Measurements from ENCODE around the gene PGA5. TPM values are rescaled to one million over a fixed set of nuclear protein-coding genes. Genes with fewer than 3 reads are reported as not detected.
"Not testable (repeated sequence)": the region's sequence is repeated elsewhere in the genome, so short reads cannot be mapped to it uniquely, and the experiment has no call there.

PGA5 gene
- total RNA-seq, 3 donors from 2014 or later (not counting 1 experiment from before 2014, with no cell fraction given): not detected

GRCh38 chr11:61211327-61211952 lies 29.5 kb upstream of the PGA5 start:
- H3K27ac ChIP-seq (ENCODE audit: low read length); H3K4me3 Mint-ChIP-seq; H3K9me3 Mint-ChIP-seq; H3K4me1 ChIP-seq (ENCODE audit: control insufficient read depth, insufficient read depth, low read length); H3K9me3 ChIP-seq (ENCODE audit: control insufficient read depth, insufficient read depth, low read length); ATAC-seq; H3K27ac Mint-ChIP-seq; intact Hi-C loops (cut with micrococcal nuclease); H3K36me3 Mint-ChIP-seq; H3K36me3 ChIP-seq (ENCODE audit: control insufficient read depth, insufficient read depth, low read length); H3K27me3 ChIP-seq (ENCODE audit: control insufficient read depth, insufficient read depth, low read length); H3K4me3 ChIP-seq (ENCODE audit: low read length); DNase-seq; H3K4me1 Mint-ChIP-seq; H3K27me3 Mint-ChIP-seq (ENCODE audit: low read depth in 2 of 2): not testable (repeated sequence)
- no CpG with 5 or more reads among the region's 10 CpGs for WGBS (ENCODE audit: insufficient coverage)

GRCh38 chr11:61212202-61212601 lies 28.8 kb upstream of the PGA5 start:
- intact Hi-C loops (cut with micrococcal nuclease); H3K27ac ChIP-seq (ENCODE audit: low read length); H3K4me1 Mint-ChIP-seq; H3K4me3 Mint-ChIP-seq; H3K9me3 ChIP-seq (ENCODE audit: control insufficient read depth, insufficient read depth, low read length); ATAC-seq; H3K9me3 Mint-ChIP-seq; H3K27ac Mint-ChIP-seq; H3K36me3 ChIP-seq (ENCODE audit: control insufficient read depth, insufficient read depth, low read length); DNase-seq; H3K4me3 ChIP-seq (ENCODE audit: low read length); H3K36me3 Mint-ChIP-seq; H3K4me1 ChIP-seq (ENCODE audit: control insufficient read depth, insufficient read depth, low read length); H3K27me3 Mint-ChIP-seq (ENCODE audit: low read depth in 2 of 2); H3K27me3 ChIP-seq (ENCODE audit: control insufficient read depth, insufficient read depth, low read length): not testable (repeated sequence)
- WGBS (ENCODE audit: insufficient coverage): no CpG with 5 or more reads among the region's 15 CpGs

GRCh38 chr11:61213711-61214324 lies 27.2 kb upstream of the PGA5 start:
- WGBS (ENCODE audit: insufficient coverage): no CpG with 5 or more reads among the region's 3 CpGs
- H3K4me3 ChIP-seq (ENCODE audit: low read length); H3K27ac ChIP-seq (ENCODE audit: low read length); H3K27ac Mint-ChIP-seq; H3K4me3 Mint-ChIP-seq; ATAC-seq; H3K4me1 Mint-ChIP-seq; H3K27me3 ChIP-seq (ENCODE audit: control insufficient read depth, insufficient read depth, low read length); intact Hi-C loops (cut with micrococcal nuclease); H3K4me1 ChIP-seq (ENCODE audit: control insufficient read depth, insufficient read depth, low read length); H3K36me3 Mint-ChIP-seq; H3K9me3 Mint-ChIP-seq; H3K36me3 ChIP-seq (ENCODE audit: control insufficient read depth, insufficient read depth, low read length); H3K9me3 ChIP-seq (ENCODE audit: control insufficient read depth, insufficient read depth, low read length); H3K27me3 Mint-ChIP-seq (ENCODE audit: low read depth in 2 of 2); DNase-seq: not testable (repeated sequence)

- no CpG with 5 or more reads among the region's 4 CpGs for WGBS (ENCODE audit: insufficient coverage)
- H3K27me3 Mint-ChIP-seq (ENCODE audit: low read depth in 2 of 2); H3K27me3 ChIP-seq (ENCODE audit: control insufficient read depth, insufficient read depth, low read length); H3K36me3 ChIP-seq (ENCODE audit: control insufficient read depth, insufficient read depth, low read length); H3K9me3 Mint-ChIP-seq; H3K4me3 ChIP-seq (ENCODE audit: low read length); H3K4me1 Mint-ChIP-seq; H3K9me3 ChIP-seq (ENCODE audit: control insufficient read depth, insufficient read depth, low read length); DNase-seq; H3K4me1 ChIP-seq (ENCODE audit: control insufficient read depth, insufficient read depth, low read length); intact Hi-C loops (cut with micrococcal nuclease); H3K4me3 Mint-ChIP-seq; H3K36me3 Mint-ChIP-seq; ATAC-seq; H3K27ac ChIP-seq (ENCODE audit: low read length); H3K27ac Mint-ChIP-seq: not testable (repeated sequence)
Observed at GRCh38 chr11:61218306-61218705, 22.7 kb upstream of the PGA5 start.

DNA sequence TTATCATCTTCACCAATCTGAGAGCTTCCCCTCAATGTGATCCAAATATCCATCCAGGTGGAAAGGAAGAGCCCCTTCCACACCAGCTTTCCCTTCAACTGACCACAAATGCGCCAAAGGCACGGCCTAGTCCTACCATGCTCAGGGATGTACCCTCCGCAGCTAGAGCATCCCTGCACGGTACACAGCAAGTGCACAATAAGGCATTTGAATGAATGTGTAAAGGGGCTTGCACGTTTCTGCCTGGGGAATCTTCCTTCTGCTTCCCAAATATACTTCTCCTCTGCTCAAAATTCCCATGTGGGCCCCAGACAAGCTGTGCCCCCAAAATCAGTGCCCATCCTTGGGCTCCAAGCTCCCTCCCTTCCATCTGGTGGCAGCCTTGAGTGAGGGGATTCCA lies 22.0 kb upstream of the PGA5 start:
- intact Hi-C loops (cut with micrococcal nuclease); H3K36me3 ChIP-seq (ENCODE audit: control insufficient read depth, insufficient read depth, low read length); ATAC-seq; H3K4me3 Mint-ChIP-seq; DNase-seq; H3K27ac ChIP-seq (ENCODE audit: low read length); H3K27me3 ChIP-seq (ENCODE audit: control insufficient read depth, insufficient read depth, low read length); H3K4me1 ChIP-seq (ENCODE audit: control insufficient read depth, insufficient read depth, low read length); H3K9me3 ChIP-seq (ENCODE audit: control insufficient read depth, insufficient read depth, low read length); H3K4me1 Mint-ChIP-seq; H3K4me3 ChIP-seq (ENCODE audit: low read length); H3K27me3 Mint-ChIP-seq (ENCODE audit: low read depth in 2 of 2); H3K36me3 Mint-ChIP-seq; H3K9me3 Mint-ChIP-seq; H3K27ac Mint-ChIP-seq: not testable (repeated sequence)
- no CpG with 5 or more reads among the region's 5 CpGs for WGBS (ENCODE audit: insufficient coverage)

DNA sequence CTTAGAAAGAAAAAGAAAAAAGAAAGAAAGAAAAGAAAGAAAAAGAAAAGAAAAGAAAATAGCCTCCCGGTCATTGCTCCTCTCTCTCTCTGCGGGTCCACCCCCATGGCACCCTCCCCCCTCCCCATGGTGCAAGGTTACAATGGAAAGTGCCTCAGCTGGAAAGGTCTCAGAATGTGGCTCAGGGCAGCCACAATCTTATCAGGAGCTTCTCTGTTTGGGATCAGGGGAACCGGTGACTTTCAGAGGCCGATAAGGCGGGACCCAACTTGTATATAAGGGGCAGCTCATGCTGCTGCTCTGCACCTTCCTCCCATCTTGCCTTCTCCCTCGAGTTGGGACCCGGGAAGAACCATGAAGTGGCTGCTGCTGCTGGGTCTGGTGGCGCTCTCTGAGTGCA lies 18.9 kb upstream of the PGA5 start, which contains the start of gene PGA4:
Gene PGA4, plus strand, starts transcription at position 301 of the 400 bp plus-strand sequence. Its CDS starts 54 bp downstream, at position 355.
- ATAC-seq; H3K36me3 ChIP-seq (ENCODE audit: control insufficient read depth, insufficient read depth, low read length); DNase-seq; H3K4me3 Mint-ChIP-seq; intact Hi-C loops (cut with micrococcal nuclease); H3K36me3 Mint-ChIP-seq; H3K27ac Mint-ChIP-seq; H3K4me1 ChIP-seq (ENCODE audit: control insufficient read depth, insufficient read depth, low read length); H3K4me3 ChIP-seq (ENCODE audit: low read length); H3K27me3 ChIP-seq (ENCODE audit: control insufficient read depth, insufficient read depth, low read length); H3K27me3 Mint-ChIP-seq (ENCODE audit: low read depth in 2 of 2); H3K9me3 Mint-ChIP-seq; H3K9me3 ChIP-seq (ENCODE audit: control insufficient read depth, insufficient read depth, low read length); H3K27ac ChIP-seq (ENCODE audit: low read length); H3K4me1 Mint-ChIP-seq: not testable (repeated sequence)
- WGBS (ENCODE audit: insufficient coverage): no CpG with 5 or more reads among the region's 8 CpGs

- WGBS (ENCODE audit: insufficient coverage): no CpG with 5 or more reads among the region's 5 CpGs
- H3K4me1 ChIP-seq (ENCODE audit: control insufficient read depth, insufficient read depth, low read length); H3K27me3 ChIP-seq (ENCODE audit: control insufficient read depth, insufficient read depth, low read length); H3K4me1 Mint-ChIP-seq; H3K27ac Mint-ChIP-seq; H3K36me3 Mint-ChIP-seq; H3K9me3 ChIP-seq (ENCODE audit: control insufficient read depth, insufficient read depth, low read length); H3K36me3 ChIP-seq (ENCODE audit: control insufficient read depth, insufficient read depth, low read length); H3K27me3 Mint-ChIP-seq (ENCODE audit: low read depth in 2 of 2); H3K27ac ChIP-seq (ENCODE audit: low read length); intact Hi-C loops (cut with micrococcal nuclease); H3K9me3 Mint-ChIP-seq; H3K4me3 Mint-ChIP-seq; DNase-seq; ATAC-seq; H3K4me3 ChIP-seq (ENCODE audit: low read length): not testable (repeated sequence)
Observed at GRCh38 chr11:61222692-61223091, 18.3 kb upstream of the PGA5 start.
